ENCODE data around the gene ZNF329.

GRCh38 chr19:58154679-58155648, 4.4 kb upstream of the ZNF329 start:
- TF ChIP-seq CHD2 (IDR thresholded peaks at IDR 0.05; ENCODE audit: low read length) (0 out of 2 replicates have a peak, but pooled peaks have one; percentile 31), CTCF (IDR thresholded peaks at IDR 0.05; ENCODE audit: control extremely low read depth in 1 of 3, insufficient read depth in 1 of 3, low read depth in 1 of 3, low read length in 3 of 3) (peak; percentile 97 to 98 (median 97)), EZH2 (IDR thresholded peaks at IDR 0.05; ENCODE audit: low read depth, low read length, severe bottlenecking) (no peak), TCF12 (IDR thresholded peaks at IDR 0.05; ENCODE audit: low read depth, low read length) (no peak), SIN3A (conservative IDR thresholded peaks at IDR 0.05 in 1 of 2, IDR thresholded peaks at IDR 0.05 in 1 of 2; ENCODE audit: low read depth in 1 of 2, low read length in 2 of 2) (peak in 1 of 2 experiments; percentile 72; a peak in 2 of 4 replicates), E2F6 (IDR thresholded peaks at IDR 0.05) (no peak), BRCA1 (IDR thresholded peaks at IDR 0.05; ENCODE audit: low read depth, low read length) (peak; percentile 13; the same call in 1 of the 2 replicates), POLR2A (IDR thresholded peaks at IDR 0.05; ENCODE audit: control extremely low read depth in 1 of 2, low read depth in 2 of 2, low read length in 2 of 2) (peak in 1 of 2 experiments; percentile 72; a peak in 2 of 3 replicates), CREB1 (IDR thresholded peaks at IDR 0.05) (peak; percentile 54; the same call in 1 of the 2 replicates), ATF3 (IDR thresholded peaks at IDR 0.05; ENCODE audit: insufficient read depth, low read depth, low read length) (peak; percentile 53), JUN (IDR thresholded peaks at IDR 0.05; ENCODE audit: low read depth, low read length) (no peak)
